Endothelial cell of umbilical vein (primary cell): Measurements from ENCODE around the gene KIF1C. TPM values are rescaled to one million over a fixed set of nuclear protein-coding genes. Genes with fewer than 3 reads are reported as not detected.

Experiments
- BruUV-seq: library from RNA; stranded (reverse); fragments of 400-500 nt; replicated peaks from 2 replicates; lab custom pipeline; 2021; lab: Mats Ljungman, UMichigan
- CTCF ChIA-PET: fragments of 300-600, 350-600 bp; sonication (Branson Sonifier 250); formaldehyde crosslinking; loops from one replicate; lab custom pipeline; 2021; ENCODE audit warnings: antibody characterized with exemption, inconsistent platforms; lab: Charles Lee
- POLR2A ChIA-PET: fragments of 300-600, 350-600 bp; sonication (Branson Sonifier 250); formaldehyde crosslinking; loops from one replicate; lab custom pipeline; 2021; ENCODE audit warnings: antibody characterized with exemption, inconsistent platforms; lab: Charles Lee
- DNase-seq: peaks from one replicate; pipeline ENCODE4 v3.0.0-alpha.2; 2011; ENCODE audit warnings: low read depth, low spot score
- FAIRE-seq: peaks from 2 replicates; lab custom pipeline; 2011; peaks lifted over from hg19 to GRCh38; lab: Jason Lieb, UNC
- H2AFZ ChIP-seq: 2 replicates; pipeline ENCODE4 v1.6.0; 2012; ENCODE audit warnings: low read depth, low read length, control low read depth, inconsistent platforms
- H3K27ac ChIP-seq: 2 replicates; pipeline ENCODE4 v1.5.1; 2011; ENCODE audit warnings: low read depth, mild to moderate bottlenecking, control low read depth, low read length, moderate library complexity; ENCODE audit not compliant: insufficient read depth
- H3K27me3 ChIP-seq, 2 experiments: 2 replicates each; pipeline versions ENCODE4 v1.6.0 to v1.6.1; 2011; ENCODE audit warnings: low read length in 2 of 2, mixed read lengths in 1 of 2; ENCODE audit not compliant: control insufficient read depth in 2 of 2, insufficient read depth in 2 of 2
- H3K36me3 ChIP-seq, 2 experiments: 2 replicates in 1 of 2; 3 replicates in 1 of 2; pipeline ENCODE4 v1.5.1; 2011; ENCODE audit warnings: low read length in 2 of 2, mild to moderate bottlenecking in 1 of 2, moderate library complexity in 1 of 2; ENCODE audit not compliant: control insufficient read depth in 2 of 2, insufficient read depth in 2 of 2; ENCODE audit errors: extremely low read depth in 1 of 2
- H3K4me1 ChIP-seq: 3 replicates; pipeline ENCODE4 v1.5.1; 2011; ENCODE audit warnings: mild to moderate bottlenecking, low read length; ENCODE audit not compliant: control insufficient read depth, insufficient read depth; ENCODE audit errors: extremely low read depth
- H3K4me2 ChIP-seq: 2 replicates; pipeline ENCODE4 v1.6.1; 2011; ENCODE audit warnings: low read length, control low read depth, mixed read lengths; ENCODE audit not compliant: insufficient read depth
- H3K4me3 ChIP-seq, 3 experiments: fragments of 200-600 bp in 1 of 3; sonication (generic), shearing (Covaris generic) in 1 of 3; replicated peaks in 1 of 3; 2 replicates each; pipeline ENCODE4 v1.5.1; 2011 to 2016; ENCODE audit warnings: control low read depth in 3 of 3, low read length in 3 of 3, mild to moderate bottlenecking in 2 of 3, inconsistent platforms in 1 of 3, low read depth in 1 of 3, moderate library complexity in 1 of 3; ENCODE audit not compliant: insufficient read depth in 1 of 3
- H3K79me2 ChIP-seq: 2 replicates; pipeline ENCODE4 v1.6.0; 2012; ENCODE audit warnings: low read length, inconsistent platforms; ENCODE audit not compliant: control insufficient read depth, insufficient read depth
- H3K9ac ChIP-seq: replicated peaks from 2 replicates; pipeline ENCODE3; 2011; ENCODE audit warnings: low read length, control low read depth; ENCODE audit not compliant: insufficient read depth; ENCODE audit errors: extremely low read depth
- H3K9me1 ChIP-seq: replicated peaks from 3 replicates; pipeline ENCODE4 v1.6.0; 2011; ENCODE audit warnings: mild to moderate bottlenecking, low read length; ENCODE audit not compliant: control insufficient read depth, insufficient read depth; ENCODE audit errors: extremely low read depth
- H3K9me3 ChIP-seq: replicated peaks from 2 replicates; pipeline ENCODE4 v1.5.1; 2012; ENCODE audit warnings: low read length, inconsistent platforms; ENCODE audit not compliant: control insufficient read depth, insufficient read depth
- H4K20me1 ChIP-seq: replicated peaks from 2 replicates; pipeline ENCODE3; 2011; ENCODE audit warnings: mild to moderate bottlenecking, low read length; ENCODE audit not compliant: control insufficient read depth, insufficient read depth; ENCODE audit errors: extremely low read depth
- JUN ChIP-seq: IDR thresholded peaks from 2 replicates; pipeline ENCODE4 v1.6.1; 2011; ENCODE audit warnings: borderline replicate concordance, low read depth; ENCODE audit not compliant: insufficient read length, insufficient read depth
- MYC ChIP-seq: IDR thresholded peaks from one replicate; pipeline ENCODE4 v1.6.1; 2011; ENCODE audit warnings: mild to moderate bottlenecking, low read depth, low read length
- POLR2A ChIP-seq: IDR thresholded peaks from 2 replicates; pipeline ENCODE4 v1.6.1; 2012; ENCODE audit warnings: low read depth, mild to moderate bottlenecking, control low read depth, low read length
- dilution Hi-C: fragments of 300-500 bp; cut with MboI; formaldehyde crosslinking; loops from one replicate; pipeline ENCODE4 v1.15.0; 2019; ENCODE audit warnings: low sequenced_read_pairs; ENCODE audit not compliant: extremely low pct_ligation_motif_present
- intact Hi-C: fragments of 100-400 bp; cut with micrococcal nuclease; formaldehyde crosslinking; loops from one replicate; pipeline ENCODE4 v1.10.0; 2022
- polyA plus RNA-seq, 4 experiments: library from polyadenylated mRNA; depleted of rRNA in 3 of 4; stranded (reverse) in 3 of 4; unstranded in 1 of 4; fragments of >200 nt; gene quantifications; 2 replicates each; pipeline versions ENCODE4 v1.2.1 to v1.2.3, GENCODE V29; 2011 to 2012; ENCODE audit warnings: missing spikeins in 1 of 4
- total RNA-seq: library from RNA; stranded (reverse); gene quantifications from 2 replicates; pipeline ENCODE4 v1.2.3, GENCODE V29; 2021
- TF ChIP-seq, protein P1 (sequence below), 2 donors: IDR thresholded peaks; 1 replicate in 1 of 2; 2 replicates in 1 of 2; pipeline ENCODE4 v1.5.1; 2011; ENCODE audit warnings: low read length in 2 of 2, mild to moderate bottlenecking in 2 of 2, moderate library complexity in 2 of 2, control low read depth in 1 of 2, inconsistent platforms in 1 of 2, low read depth in 1 of 2; ENCODE audit not compliant: insufficient read depth in 1 of 2; ENCODE audit errors: extremely low read depth in 1 of 2

Gene KIF1C
- total and polyA plus RNA-seq, 2 donors (not counting 3 experiments of a cell fraction or from before 2014, with no cell fraction given), result 33.6 to 171 TPM

- DNase-seq, result peak; percentile 64
- no peaks in the 10 kb centered on the region for H3K27me3 ChIP-seq
- FAIRE-seq, result peak; percentile 93
- H3K4me1 ChIP-seq, result peaks cover 8% of the 10 kb centered on the region
- intact Hi-C loops (loop anchor here (1.0 kb wide), 1 partner anchor 82 kb away; no protein-coding TSS in a partner anchor), dilution Hi-C loops (no loop called here)
- no TSS peak for BruUV-seq
- no peaks in the 10 kb centered on the region for H4K20me1 ChIP-seq
- H3K9ac ChIP-seq, result no peak overlapping the region
- H2AFZ ChIP-seq, result no peak overlapping the region
- ChIA-PET CTCF (interaction anchor here (0.6 to 3.0 kb wide), 11 partner anchors 9 to 82 kb away, joined by 3 to 20 read pairs (median 4); partner anchors contain the start of genes INCA1, KIF1C and SPAG7), POLR2A (no interaction called here)
- H3K9me3 ChIP-seq, result no peaks in the 10 kb centered on the region
- no peak overlapping the region for H3K27ac ChIP-seq
- H3K4me2 ChIP-seq, result no peak overlapping the region
- no peak overlapping the region for H3K4me3 ChIP-seq
- H3K9me1 ChIP-seq, result no peaks in the 10 kb centered on the region
- TF ChIP-seq, protein P1, sequence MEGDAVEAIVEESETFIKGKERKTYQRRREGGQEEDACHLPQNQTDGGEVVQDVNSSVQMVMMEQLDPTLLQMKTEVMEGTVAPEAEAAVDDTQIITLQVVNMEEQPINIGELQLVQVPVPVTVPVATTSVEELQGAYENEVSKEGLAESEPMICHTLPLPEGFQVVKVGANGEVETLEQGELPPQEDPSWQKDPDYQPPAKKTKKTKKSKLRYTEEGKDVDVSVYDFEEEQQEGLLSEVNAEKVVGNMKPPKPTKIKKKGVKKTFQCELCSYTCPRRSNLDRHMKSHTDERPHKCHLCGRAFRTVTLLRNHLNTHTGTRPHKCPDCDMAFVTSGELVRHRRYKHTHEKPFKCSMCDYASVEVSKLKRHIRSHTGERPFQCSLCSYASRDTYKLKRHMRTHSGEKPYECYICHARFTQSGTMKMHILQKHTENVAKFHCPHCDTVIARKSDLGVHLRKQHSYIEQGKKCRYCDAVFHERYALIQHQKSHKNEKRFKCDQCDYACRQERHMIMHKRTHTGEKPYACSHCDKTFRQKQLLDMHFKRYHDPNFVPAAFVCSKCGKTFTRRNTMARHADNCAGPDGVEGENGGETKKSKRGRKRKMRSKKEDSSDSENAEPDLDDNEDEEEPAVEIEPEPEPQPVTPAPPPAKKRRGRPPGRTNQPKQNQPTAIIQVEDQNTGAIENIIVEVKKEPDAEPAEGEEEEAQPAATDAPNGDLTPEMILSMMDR (IDR thresholded peaks at IDR 0.05; ENCODE audit: extremely low read depth in 1 of 2, insufficient read depth in 1 of 2, low read depth in 1 of 2, low read length in 2 of 2), result peak; percentile 47 to 58
- no peak for TF ChIP-seq MYC
- peaks cover 21 to 48% of the 10 kb centered on the region in 2 experiments for H3K36me3 ChIP-seq
- peaks cover 10% of the 10 kb centered on the region for H3K79me2 ChIP-seq
These were observed 17.0 kb upstream of the KIF1C start for GRCh38 chr17:4980644-4981216.

DNA sequence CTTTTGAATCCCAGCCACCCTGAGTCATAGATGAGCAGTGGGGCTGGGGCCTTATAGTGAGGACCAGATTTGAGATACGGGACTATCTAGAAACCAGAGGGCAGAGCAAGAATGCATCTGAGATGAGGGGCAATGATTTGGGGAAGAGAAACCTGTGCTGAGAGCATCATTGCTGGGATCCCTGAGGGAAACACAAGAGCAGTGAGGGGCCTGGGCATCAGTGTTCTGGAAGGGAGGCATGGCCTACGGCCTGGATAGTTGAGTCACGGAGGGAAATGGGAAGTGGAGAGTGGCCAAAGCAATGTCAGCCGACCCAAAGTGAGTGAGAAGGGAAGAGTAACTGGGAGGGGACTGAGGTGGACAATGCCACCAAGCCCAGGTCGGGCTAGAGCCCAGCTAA, 15.4 kb upstream of the KIF1C start:
- H3K9me1 ChIP-seq, result no peaks in the 10 kb centered on the region
- H3K4me1 ChIP-seq, result peaks cover 17% of the 10 kb centered on the region
- intact Hi-C loops (no loop called here), dilution Hi-C loops (no loop called here)
- H3K27ac ChIP-seq, result no peak overlapping the region
- H3K9ac ChIP-seq, result no peak overlapping the region
- POLR2A ChIA-PET, result no interaction called here
- no peak for TF ChIP-seq POLR2A
- TF ChIP-seq JUN, result no peak
- TF ChIP-seq MYC, result no peak
- no peaks in the 10 kb centered on the region for H3K9me3 ChIP-seq
- CTCF ChIA-PET, result no interaction called here
- no peak overlapping the region for H2AFZ ChIP-seq
- no peak overlapping the region for H3K4me3 ChIP-seq
- no peaks in the 10 kb centered on the region for H3K27me3 ChIP-seq
- peaks cover 16% of the 10 kb centered on the region for H3K79me2 ChIP-seq
- BruUV-seq, result no TSS peak
- FAIRE-seq, result no peak
- DNase-seq, result no peak
- peaks cover 15 to 43% of the 10 kb centered on the region in 2 experiments for H3K36me3 ChIP-seq
- H4K20me1 ChIP-seq, result no peaks in the 10 kb centered on the region
- no peak overlapping the region for H3K4me2 ChIP-seq
